GM19099 (cell line): ENCODE measurements around the gene SRSF2.

ENCODE experiments used
- POLR2A ChIP-seq: IDR thresholded peaks from 3 replicates; pipeline ENCODE4 v1.6.1; 2011; ENCODE audit warnings: low read depth; ENCODE audit not compliant: insufficient read length; ENCODE audit errors: extremely low read depth

The SRSF2 gene

GRCh38 chr17:76731800-76732733 lies 5.1 kb downstream of the SRSF2 start:
- peak; percentile 4 for TF ChIP-seq POLR2A

- TF ChIP-seq POLR2A, result no peak
Observed at GRCh38 chr17:76727745-76728456, 9.2 kb downstream of the SRSF2 start.

- TF ChIP-seq POLR2A, result peak; percentile 86
Observed at GRCh38 chr17:76726776-76727718, 10.1 kb downstream of the SRSF2 start, which contains the start of gene METTL23. METTL23 (plus strand) TSS chr17:76726839; CDS start chr17:76729711, 2,872 bp downstream.

GRCh38 chr17:76726231-76726775 lies 10.8 kb downstream of the SRSF2 start, which contains the start of gene JMJD6:
JMJD6 (minus strand) TSS chr17:76726606; CDS start chr17:76726475, 131 bp downstream.
- peak; percentile 74 for TF ChIP-seq POLR2A

GRCh38 chr17:76725580-76726230 lies 11.4 kb downstream of the SRSF2 start:
- TF ChIP-seq POLR2A, result no peak

- TF ChIP-seq POLR2A, result no peak
Observed at GRCh38 chr17:76723812-76724211, 13.3 kb downstream of the SRSF2 start.

GRCh38 chr17:76722279-76722678 lies 14.9 kb downstream of the SRSF2 start:
- TF ChIP-seq POLR2A, result no peak

DNA sequence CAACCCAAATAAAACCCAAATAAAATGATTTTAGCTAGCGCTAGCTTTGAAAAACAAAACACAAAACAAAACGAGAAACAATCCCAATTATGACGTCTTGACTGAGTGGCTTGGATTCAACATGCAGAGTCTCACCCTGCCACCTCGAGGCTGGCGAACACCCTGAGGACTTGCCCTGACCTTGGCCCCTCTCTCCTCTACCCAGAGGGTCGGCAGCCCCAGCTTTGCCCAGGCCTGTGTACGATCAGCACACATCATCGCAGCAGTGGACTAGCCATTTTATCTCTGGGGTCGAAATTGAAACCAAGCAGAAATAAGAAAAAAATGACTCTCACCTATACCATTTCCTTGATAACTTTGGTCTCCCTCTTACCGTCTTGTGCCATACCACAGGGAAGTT lies 15.7 kb downstream of the SRSF2 start:
- TF ChIP-seq POLR2A, result no peak

DNA sequence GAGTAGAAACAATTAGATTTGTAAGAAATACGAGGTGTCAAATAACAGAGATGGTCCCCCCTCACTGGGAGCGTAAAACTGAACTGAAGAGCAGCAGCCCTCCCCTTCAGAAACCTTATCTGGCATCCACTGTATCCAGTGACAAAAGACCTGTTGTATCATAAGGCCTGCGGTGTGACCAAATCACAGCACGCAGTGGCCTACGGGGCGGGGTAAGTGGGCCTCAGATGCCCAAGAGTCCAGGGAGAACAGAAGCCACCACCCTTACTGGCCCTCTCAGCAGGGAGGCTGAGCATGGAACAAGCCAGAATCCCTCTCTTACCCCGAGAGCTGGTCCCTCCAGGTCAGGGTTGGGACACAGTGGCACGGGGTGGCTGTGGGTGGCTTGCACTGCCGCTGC lies 16.2 kb downstream of the SRSF2 start:
- TF ChIP-seq POLR2A, result no peak

GRCh38 chr17:76720211-76720610 lies 16.9 kb downstream of the SRSF2 start:
- TF ChIP-seq POLR2A, result no peak

- no peak for TF ChIP-seq POLR2A
Observed at GRCh38 chr17:76718516-76718915, 18.6 kb downstream of the SRSF2 start.

DNA sequence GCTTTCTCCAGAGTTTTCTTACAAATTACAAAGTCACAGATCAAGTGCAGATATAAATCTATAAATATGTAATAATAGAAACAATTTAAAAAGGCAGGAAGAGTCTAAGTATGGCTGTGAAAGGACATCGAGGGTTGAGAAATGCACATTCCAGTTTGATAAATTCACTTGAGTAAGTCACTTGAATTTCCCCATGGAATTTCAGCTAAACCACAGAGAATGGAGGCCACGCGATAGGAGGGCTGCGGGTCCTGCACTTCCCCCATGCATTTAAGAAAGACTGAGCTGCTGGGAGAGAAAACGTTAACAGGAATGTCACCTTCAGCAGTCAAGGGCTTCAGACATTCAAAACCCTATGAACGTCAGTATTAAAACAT lies 20.3 kb downstream of the SRSF2 start:
- TF ChIP-seq POLR2A, result no peak

GRCh38 chr17:76716146-76716838 lies 20.8 kb downstream of the SRSF2 start:
- no peak for TF ChIP-seq POLR2A
